HepG2 (cell line): ENCODE measurements around the gene CMTM1. TPM values are rescaled to one million over a fixed set of nuclear protein-coding genes. Genes with fewer than 3 reads are reported as not detected.

Source experiments
- CCAR2 ChIP-seq: fragments of 200-400 bp; formaldehyde crosslinking; optimal IDR thresholded peaks from 2 replicates; pipeline ENCODE3; 2018; ENCODE audit warnings: low read depth, mild to moderate bottlenecking, low read length, moderate library complexity
- CERS6 ChIP-seq: sonication (generic); formaldehyde crosslinking; IDR thresholded peaks from 2 replicates; pipeline ENCODE4 v1.5.0; 2020; ENCODE audit warnings: missing genetic modification reagents
- CTCF ChIP-seq: sonication (generic); formaldehyde crosslinking; IDR thresholded peaks from 2 replicates; pipeline ENCODE4 v1.5.0; 2020; ENCODE audit warnings: mild to moderate bottlenecking, missing genetic modification reagents, moderate library complexity
- ELF3 ChIP-seq: IDR thresholded peaks from 2 replicates; pipeline ENCODE4 v1.6.1; 2016; ENCODE audit warnings: missing genetic modification reagents, missing compliant biosample characterization
- GMEB2 ChIP-seq: IDR thresholded peaks from 2 replicates; pipeline ENCODE4 v1.6.1; 2016; ENCODE audit warnings: missing biosample characterization, missing genetic modification reagents, low read depth
- HMGA1 ChIP-seq: sonication (generic); formaldehyde crosslinking; conservative IDR thresholded peaks from 2 replicates; pipeline ENCODE4 v1.4.0; 2020; ENCODE audit warnings: missing genetic modification reagents
- HNF4A ChIP-seq: sonication (generic); formaldehyde crosslinking; IDR thresholded peaks from 2 replicates; pipeline ENCODE4 v1.4.0; 2020; ENCODE audit warnings: missing genetic modification reagents
- HOXD1 ChIP-seq: sonication (generic); formaldehyde crosslinking; IDR thresholded peaks from 2 replicates; pipeline ENCODE4 v1.5.0; 2020; ENCODE audit warnings: missing genetic modification reagents
- NR2F1 ChIP-seq, 2 experiments: fragments of 450-650 bp in 1 of 2; formaldehyde crosslinking in 1 of 2; IDR thresholded peaks; 2 replicates each; pipeline versions ENCODE4 v1.5.0 to v1.6.1; 2016 to 2020; ENCODE audit warnings: mild to moderate bottlenecking in 1 of 2, missing compliant biosample characterization in 1 of 2, missing genetic modification reagents in 1 of 2, moderate library complexity in 1 of 2
- NR3C1 ChIP-seq: sonication (generic); formaldehyde crosslinking; IDR thresholded peaks from 2 replicates; pipeline ENCODE4 v1.4.0; 2020; ENCODE audit warnings: missing genetic modification reagents
- PITX1 ChIP-seq: sonication (generic); formaldehyde crosslinking; IDR thresholded peaks from 2 replicates; pipeline ENCODE4 v1.5.1; 2020; ENCODE audit warnings: mild to moderate bottlenecking, missing genetic modification reagents
- PLRG1 ChIP-seq: fragments of 450-650 bp; conservative IDR thresholded peaks from 2 replicates; pipeline ENCODE4 v1.6.1; 2016
- RFXAP ChIP-seq: sonication (generic); formaldehyde crosslinking; IDR thresholded peaks from 2 replicates; pipeline ENCODE4 v1.4.0; 2020; ENCODE audit warnings: missing genetic modification reagents, borderline replicate concordance
- SATB2 ChIP-seq: sonication (generic); formaldehyde crosslinking; IDR thresholded peaks from 2 replicates; pipeline ENCODE4 v1.5.0; 2020; ENCODE audit warnings: missing genetic modification reagents
- SPEN ChIP-seq: sonication (generic); formaldehyde crosslinking; IDR thresholded peaks from 2 replicates; pipeline ENCODE4 v1.5.1; 2020; ENCODE audit warnings: low read depth, mild to moderate bottlenecking, missing genetic modification reagents
- ZBTB3 ChIP-seq: sonication (generic); formaldehyde crosslinking; IDR thresholded peaks from 2 replicates; pipeline ENCODE4 v1.4.0; 2020; ENCODE audit warnings: low read depth, mild to moderate bottlenecking, moderate library complexity, missing genetic modification reagents, borderline replicate concordance
- ZKSCAN1 ChIP-seq: fragments of 150-350 bp; IDR thresholded peaks from 2 replicates; pipeline ENCODE4 v1.6.1; 2014; ENCODE audit warnings: low read length
- ZKSCAN5 ChIP-seq: sonication (generic); formaldehyde crosslinking; IDR thresholded peaks from 2 replicates; pipeline ENCODE4 v1.5.1; 2020; ENCODE audit warnings: mild to moderate bottlenecking, missing genetic modification reagents
- ZNF30 ChIP-seq: sonication (generic); formaldehyde crosslinking; IDR thresholded peaks from 2 replicates; pipeline ENCODE4 v1.5.0; 2020; ENCODE audit warnings: mild to moderate bottlenecking, missing genetic modification reagents
- ZNF451 ChIP-seq: sonication (generic); formaldehyde crosslinking; IDR thresholded peaks from 2 replicates; pipeline ENCODE4 v1.5.0; 2020; ENCODE audit warnings: mild to moderate bottlenecking, missing genetic modification reagents
- ZNF598 ChIP-seq: sonication (generic); formaldehyde crosslinking; IDR thresholded peaks from 2 replicates; pipeline ENCODE4 v1.5.1; 2020; ENCODE audit warnings: mild to moderate bottlenecking, missing genetic modification reagents, borderline replicate concordance
- ZNF652 ChIP-seq: IDR thresholded peaks from 2 replicates; pipeline ENCODE4 v1.6.1; 2016; ENCODE audit warnings: low read depth, borderline replicate concordance
- ZNF710 ChIP-seq: sonication (generic); formaldehyde crosslinking; IDR thresholded peaks from 2 replicates; pipeline ENCODE4 v1.5.0; 2020; ENCODE audit warnings: mild to moderate bottlenecking, missing genetic modification reagents, borderline replicate concordance
- ZSCAN22 ChIP-seq: sonication (generic); formaldehyde crosslinking; IDR thresholded peaks from 2 replicates; pipeline ENCODE4 v1.4.0; 2020; ENCODE audit warnings: mild to moderate bottlenecking, missing genetic modification reagents
- polyA plus RNA-seq, 8 experiments: library from polyadenylated mRNA; depleted of rRNA in 3 of 8; stranded (reverse) in 7 of 8; unstranded in 1 of 8; fragments of >200 nt; fragmentation: Illumina TruSeq in 4 of 8; extraction: Trizol in 4 of 8; gene quantifications; 2 replicates each; pipeline versions ENCODE4 v1.2.1 to v1.2.3, GENCODE V29; 2011 to 2016; ENCODE audit warnings: low read depth in 4 of 8, missing spikeins in 1 of 8, mixed read lengths in 1 of 8; ENCODE audit not compliant: insufficient read depth in 1 of 8
- total RNA-seq, 5 experiments: library from RNA; depleted of rRNA; stranded (reverse); fragments of >200 nt; fragmentation: Illumina TruSeq; extraction: Trizol; gene quantifications; 2 replicates each; pipeline ENCODE4 v1.2.3, GENCODE V29; 2016; ENCODE audit warnings: low read depth in 1 of 5

The CMTM1 gene
- total and polyA plus RNA-seq, 2 of the 13 experiments (the other 11 are each of a cell fraction or from before 2014, with no cell fraction given) = 1.7 to 2.9 TPM

GRCh38 chr16:66608241-66609138 is 42.3 kb downstream of the CMTM1 start (continued):
- TF ChIP-seq HOXD1 (CRISPR knock-in tag) (no peak), HNF4A (CRISPR knock-in tag) (peak; percentile 54), CCAR2 (no peak), ZNF30 (no peak), ZKSCAN5 (CRISPR knock-in tag) (no peak), ZSCAN22 (CRISPR knock-in tag) (0 out of 2 replicates have a peak, but pooled peaks have one; percentile 50), SATB2 (CRISPR knock-in tag) (no peak), ZNF652 (CRISPR knock-in tag) (no peak), ZNF451 (CRISPR knock-in tag) (no peak; the same call in 1 of the 2 replicates), ZBTB3 (no peak), ZNF710 (CRISPR knock-in tag) (peak; percentile 92), ZKSCAN1 (0 out of 2 replicates have a peak, but pooled peaks have one; percentile 15), RFXAP (CRISPR knock-in tag) (peak; percentile 83; the same call in 1 of the 2 replicates), PLRG1 (no peak), NR2F1 (CRISPR knock-in tag; IDR thresholded peaks at IDR 0.05) (no peak; a peak in 1 of 4 replicates), SPEN (CRISPR knock-in tag) (peak; percentile 65), PITX1 (CRISPR knock-in tag) (peak; percentile 70), NR3C1 (CRISPR knock-in tag) (no peak), ELF3 (peak; percentile 70; the same call in 1 of the 2 replicates), GMEB2 (CRISPR knock-in tag) (no peak), ZNF598 (CRISPR knock-in tag) (peak; percentile 98; the same call in 1 of the 2 replicates), HMGA1 (CRISPR knock-in tag) (no peak), CERS6 (CRISPR knock-in tag) (no peak), CTCF (CRISPR knock-in tag) (peak; percentile 98)
